Activated CD4-positive, alpha-beta T cell treated with anti-CD3 and anti-CD28 coated beads, Interleukin-2, amount 10 ng/mL, durations not matched to agents 24 days and 14 days (primary cell): ENCODE measurements around the gene SMURF1. TPM values are rescaled to one million over a fixed set of nuclear protein-coding genes. Genes with fewer than 3 reads are reported as not detected.

Experiments
- DNase-seq: peaks from one replicate; pipeline ENCODE4 v3.0.0; 2022
- H3K27ac Mint-ChIP-seq: one replicate; pipeline ENCODE4 v1.8.0; 2022; ENCODE audit warnings: mild to moderate bottlenecking, mixed read lengths
- H3K27me3 Mint-ChIP-seq: one replicate; pipeline ENCODE4 v1.8.0; 2022; ENCODE audit warnings: mixed read lengths
- H3K36me3 Mint-ChIP-seq: one replicate; pipeline ENCODE4 v1.8.0; 2022; ENCODE audit warnings: low read depth, mild to moderate bottlenecking, mixed read lengths
- H3K4me1 Mint-ChIP-seq: one replicate; pipeline ENCODE4 v1.8.0; 2021; ENCODE audit warnings: mixed read lengths
- H3K4me3 Mint-ChIP-seq: one replicate; pipeline ENCODE4 v1.8.0; 2022; ENCODE audit warnings: mild to moderate bottlenecking, moderate library complexity, mixed read lengths
- H3K9me3 Mint-ChIP-seq: one replicate; pipeline ENCODE4 v1.8.0; 2021; ENCODE audit warnings: mixed read lengths
- intact Hi-C: fragments of 100-400 bp; cut with micrococcal nuclease; formaldehyde crosslinking; loops from one replicate; pipeline ENCODE4 v1.15.1; 2023
- total RNA-seq: library from RNA; stranded (reverse); gene quantifications from 2 replicates; pipeline ENCODE4 v1.2.3, GENCODE V29; 2022

Gene SMURF1
- total RNA-seq = 12.5 and 13.1 TPM in 2 replicates

DNA sequence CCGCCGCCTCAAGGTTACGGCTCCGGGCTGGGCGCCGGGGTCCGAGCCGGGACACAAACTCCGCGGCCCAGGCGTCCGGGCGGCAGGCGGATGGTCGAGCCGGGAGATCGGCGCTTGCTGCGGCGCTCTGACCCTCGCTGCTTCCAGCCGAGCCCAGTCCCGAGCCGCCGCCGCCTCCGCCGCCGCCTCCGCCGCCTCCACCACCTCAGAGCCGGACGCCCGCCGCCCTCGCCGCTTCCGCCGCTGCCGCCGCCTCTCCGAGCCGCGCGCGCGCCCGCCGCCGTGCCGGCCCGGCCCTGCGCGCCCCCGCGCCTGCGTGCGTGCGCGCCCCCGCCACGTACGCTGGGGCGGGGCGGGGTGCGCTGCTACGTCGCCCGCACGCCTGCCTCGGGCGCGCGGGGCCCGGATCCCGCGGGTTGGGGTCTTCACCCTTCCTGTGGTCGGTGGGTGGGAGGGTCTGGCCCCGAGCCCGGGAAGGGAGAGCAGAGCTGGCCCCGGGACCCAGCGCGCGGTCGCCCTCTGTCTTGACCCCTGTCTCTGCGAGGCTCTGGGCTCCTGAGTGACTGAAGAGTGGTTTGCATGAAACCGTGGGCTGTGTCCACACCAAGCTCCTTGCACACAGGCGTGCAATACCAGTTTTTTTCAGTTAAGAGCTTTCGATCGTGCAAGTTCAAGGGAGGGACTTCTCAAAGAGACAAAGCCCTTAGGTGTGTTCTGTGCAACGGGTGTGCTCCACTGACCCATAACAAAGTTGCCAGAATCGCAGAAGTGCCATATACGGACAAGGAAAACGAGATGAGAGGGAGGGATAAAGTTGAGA, at the start of gene SMURF1:
Gene SMURF1 (minus strand): TSS at position 256 of the 820 bp plus-strand sequence. CDS start 328 bp downstream, outside the sequence.
- Mint-ChIP-seq H3K4me3 (peak within 1 kb of the TSS; percentile 98), H3K27me3 (peaks cover 4% of the 10 kb centered on the region), H3K36me3 (peaks cover 2% of the 10 kb centered on the region)

DNA sequence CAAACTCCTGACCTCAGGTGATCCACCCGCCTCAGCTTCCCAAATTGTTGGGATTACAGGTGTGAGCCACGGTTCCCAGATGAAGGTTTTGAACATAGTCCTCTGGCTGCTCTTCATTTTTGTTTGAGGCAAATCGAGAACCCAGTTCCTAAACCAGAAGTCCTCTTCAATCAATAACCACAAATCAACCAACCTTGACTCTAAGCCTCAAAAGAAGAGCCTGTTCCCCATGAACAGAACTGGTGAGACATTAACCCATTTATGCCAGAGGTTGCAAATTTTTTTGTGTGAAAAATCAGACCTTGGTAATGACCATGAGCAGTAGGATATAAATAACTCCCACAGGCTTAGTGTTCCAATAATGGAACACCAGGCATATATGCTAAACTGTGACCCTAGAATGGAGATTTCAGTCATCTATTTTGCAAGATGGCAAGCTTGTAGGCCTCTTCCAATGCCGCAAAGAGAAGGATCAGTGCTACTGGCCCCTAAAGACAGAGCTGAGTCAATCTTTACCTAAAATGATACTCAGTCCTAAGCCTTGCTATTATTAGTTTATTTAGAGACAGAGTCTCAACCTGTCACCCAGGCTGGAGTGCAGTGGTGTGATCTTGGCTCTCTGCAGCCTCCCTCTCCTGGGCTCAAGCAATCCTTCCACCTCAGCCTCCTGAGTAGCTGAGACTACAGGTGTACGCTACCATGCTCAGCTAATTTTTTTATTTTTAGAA, 48.1 kb upstream of the SMURF1 start:
- Mint-ChIP-seq H3K27ac (no peak overlapping the region), H3K36me3 (no peaks in the 10 kb centered on the region), H3K27me3 (no peaks in the 10 kb centered on the region), H3K4me1 (no peaks in the 10 kb centered on the region), H3K4me3 (no peak overlapping the region), H3K9me3 (no peaks in the 10 kb centered on the region)
- DNase-seq = no peak
- intact Hi-C loops = no loop called here

More for the DNA sequence above, at the start of gene SMURF1:
- intact Hi-C loops = loop anchor here (1.0 to 5.0 kb wide), 6 partner anchors 41 to 938 kb away; partner anchors contain the start of genes ARPC1A, TRRAP and ZNF3
- DNase-seq = peak; percentile 94
- Mint-ChIP-seq H3K4me1 (peaks cover 32% of the 10 kb centered on the region), H3K9me3 (no peaks in the 10 kb centered on the region), H3K27ac (peak within 1 kb of the TSS; percentile 88)

DNA sequence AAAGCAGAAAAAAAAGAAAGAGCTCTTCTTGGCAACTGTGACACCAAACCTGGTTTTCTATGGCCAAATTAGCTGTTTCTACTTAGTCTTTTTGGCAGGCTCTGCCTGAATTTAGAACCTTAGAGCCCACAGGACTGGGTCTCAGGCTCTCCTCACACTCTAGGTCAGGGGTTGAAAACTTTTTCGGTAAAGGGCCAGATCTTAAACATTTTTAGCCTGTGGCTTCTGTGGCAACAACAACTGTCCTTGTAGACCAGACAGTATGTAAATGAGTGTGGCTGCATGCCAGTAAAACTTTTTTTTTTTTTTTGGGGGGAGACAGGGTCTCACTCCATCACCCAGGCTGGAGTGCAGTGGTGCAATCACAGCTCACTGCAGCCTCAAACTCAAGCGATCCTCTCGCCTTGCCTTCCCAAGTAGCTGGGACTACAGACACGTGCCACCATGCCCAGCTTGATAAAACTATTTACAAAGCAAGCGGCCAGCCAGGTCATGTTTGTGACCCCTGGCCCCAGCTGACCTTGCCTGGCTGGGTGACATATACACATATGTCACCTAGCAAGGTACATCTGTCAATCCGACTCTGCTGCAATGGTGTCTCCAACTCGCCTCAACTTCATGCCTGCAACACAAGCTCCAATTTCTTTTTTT, 46.6 kb upstream of the SMURF1 start:
- H3K4me3 Mint-ChIP-seq = no peak overlapping the region
- H3K4me1 Mint-ChIP-seq = no peaks in the 10 kb centered on the region
- intact Hi-C loops = no loop called here
- H3K36me3 Mint-ChIP-seq = no peaks in the 10 kb centered on the region
- no peaks in the 10 kb centered on the region for H3K27me3 Mint-ChIP-seq
- no peak overlapping the region for H3K27ac Mint-ChIP-seq
- H3K9me3 Mint-ChIP-seq = no peaks in the 10 kb centered on the region
- no peak for DNase-seq

DNA sequence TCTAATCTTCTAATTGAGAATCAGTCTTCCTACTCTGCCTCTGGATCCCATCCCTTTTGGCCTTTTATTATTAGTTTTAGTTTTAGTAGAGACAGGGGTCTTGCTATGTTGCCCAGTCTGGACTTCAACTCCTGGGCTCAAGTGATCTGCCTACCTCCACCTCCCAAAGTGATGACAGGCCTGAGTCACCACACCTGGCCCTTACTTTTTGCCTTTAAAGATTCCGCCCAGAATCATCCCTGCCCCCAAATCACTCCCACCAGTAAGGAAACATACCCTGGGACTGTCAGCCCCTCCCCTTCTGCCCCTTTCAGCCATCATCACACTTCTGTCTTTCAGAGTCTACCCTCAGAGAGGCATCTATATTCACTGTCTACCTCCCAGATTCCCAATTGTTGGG, 45.3 kb upstream of the SMURF1 start:
- Mint-ChIP-seq H3K27ac (no peak overlapping the region), H3K4me3 (no peak overlapping the region), H3K9me3 (no peaks in the 10 kb centered on the region), H3K27me3 (no peaks in the 10 kb centered on the region), H3K4me1 (no peaks in the 10 kb centered on the region), H3K36me3 (no peaks in the 10 kb centered on the region)
- no peak for DNase-seq
- intact Hi-C loops = no loop called here

DNA sequence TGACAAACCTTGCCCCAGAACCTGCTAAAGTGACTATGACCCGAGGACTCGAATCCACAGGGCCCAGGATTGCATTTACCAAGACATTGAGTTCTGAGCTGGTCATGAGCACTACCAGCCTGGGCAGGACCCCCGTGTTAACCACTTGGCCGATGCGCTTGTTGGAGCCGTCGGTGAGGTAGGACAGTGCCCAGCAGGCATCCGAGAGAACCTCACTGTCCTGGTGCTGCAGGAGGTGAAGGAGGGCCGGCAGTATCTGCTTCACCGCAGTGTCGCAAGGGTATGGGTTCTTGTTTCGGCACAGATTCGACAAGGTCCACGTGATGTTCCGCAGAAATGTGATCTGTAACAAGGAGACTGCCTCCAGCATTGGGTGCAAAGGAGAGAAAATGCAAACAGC, 44.3 kb upstream of the SMURF1 start:
- Mint-ChIP-seq H3K9me3 (no peaks in the 10 kb centered on the region), H3K36me3 (no peaks in the 10 kb centered on the region), H3K4me1 (no peaks in the 10 kb centered on the region), H3K27ac (no peak overlapping the region), H3K4me3 (no peak overlapping the region), H3K27me3 (peaks cover 4% of the 10 kb centered on the region)
- DNase-seq = no peak
- intact Hi-C loops = no loop called here

DNA sequence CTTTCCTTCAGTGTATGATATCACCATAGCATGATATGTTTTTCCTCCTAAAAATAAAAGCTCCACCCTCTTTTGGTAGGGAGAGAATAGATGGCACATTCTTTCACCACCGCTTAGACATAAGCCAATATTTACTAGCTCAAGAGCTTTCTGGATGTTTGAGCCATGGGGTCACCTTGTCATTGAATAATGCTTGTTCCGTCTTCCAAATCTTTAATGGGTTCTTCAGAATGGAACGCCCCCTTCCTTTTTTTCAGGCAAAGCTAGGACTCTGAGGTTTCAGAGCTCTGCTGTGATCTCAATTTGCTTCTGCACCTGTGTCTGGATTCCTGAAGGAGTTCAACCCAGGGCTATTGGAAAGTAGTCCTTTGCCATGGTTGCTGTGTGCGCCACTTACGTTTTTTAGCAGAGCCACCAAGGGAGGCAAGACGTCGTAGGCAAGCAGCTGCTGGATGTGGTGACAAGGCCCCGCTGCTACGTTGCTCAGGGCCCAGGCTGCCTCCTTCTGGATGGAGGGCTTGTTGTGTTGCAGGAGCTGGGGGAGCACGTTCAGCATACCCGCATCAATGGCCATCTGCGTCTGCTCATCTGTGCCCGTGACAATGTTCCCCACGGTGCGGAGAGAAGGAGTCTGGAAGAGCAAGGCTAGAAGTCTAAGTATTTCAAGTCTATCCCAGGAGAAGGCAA, 40.8 kb upstream of the SMURF1 start:
- H3K4me1 Mint-ChIP-seq = no peaks in the 10 kb centered on the region

DNA sequence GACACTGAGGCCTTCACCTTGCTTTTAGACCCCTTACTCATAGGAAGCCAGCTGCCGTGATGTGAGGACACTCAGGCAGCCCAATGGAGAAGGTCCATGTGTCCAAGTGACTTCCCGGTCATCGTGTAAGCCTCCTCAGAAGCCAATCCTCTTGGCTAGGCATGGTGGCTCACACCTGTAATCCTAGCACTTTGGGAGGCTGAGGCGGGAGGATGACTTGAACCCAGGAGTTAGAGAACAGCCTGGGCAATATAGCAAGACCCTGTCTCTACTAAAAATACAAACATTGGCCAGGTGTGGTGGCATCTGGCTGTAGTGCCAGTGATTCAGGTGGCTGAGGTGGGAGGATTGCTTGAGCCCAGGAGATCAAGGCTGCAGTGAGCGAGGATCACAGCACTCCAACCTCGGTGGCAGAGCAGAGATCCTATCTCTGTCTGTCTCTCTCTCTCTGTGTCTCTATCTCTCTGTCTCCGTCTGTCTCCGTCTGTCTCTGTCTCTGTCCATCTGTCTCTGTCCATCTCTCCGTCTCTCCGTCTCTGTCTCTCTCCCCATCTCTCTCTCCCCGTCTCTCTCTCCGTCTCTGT, 36.3 kb upstream of the SMURF1 start:
- DNase-seq = no peak
- H3K27ac Mint-ChIP-seq = no peak overlapping the region
- H3K4me1 Mint-ChIP-seq = no peaks in the 10 kb centered on the region
- H3K4me3 Mint-ChIP-seq = no peak overlapping the region
- H3K9me3 Mint-ChIP-seq = no peaks in the 10 kb centered on the region
- peaks cover 6% of the 10 kb centered on the region for H3K27me3 Mint-ChIP-seq
- no peaks in the 10 kb centered on the region for H3K36me3 Mint-ChIP-seq
- intact Hi-C loops = no loop called here

More for the DNA sequence above, 40.8 kb upstream of the SMURF1 start:
- H3K27ac Mint-ChIP-seq = no peak overlapping the region
- no peak for DNase-seq
- no peaks in the 10 kb centered on the region for H3K36me3 Mint-ChIP-seq
- intact Hi-C loops = no loop called here
- no peak overlapping the region for H3K4me3 Mint-ChIP-seq
- H3K9me3 Mint-ChIP-seq = no peaks in the 10 kb centered on the region
- H3K27me3 Mint-ChIP-seq = peaks cover 4% of the 10 kb centered on the region

DNA sequence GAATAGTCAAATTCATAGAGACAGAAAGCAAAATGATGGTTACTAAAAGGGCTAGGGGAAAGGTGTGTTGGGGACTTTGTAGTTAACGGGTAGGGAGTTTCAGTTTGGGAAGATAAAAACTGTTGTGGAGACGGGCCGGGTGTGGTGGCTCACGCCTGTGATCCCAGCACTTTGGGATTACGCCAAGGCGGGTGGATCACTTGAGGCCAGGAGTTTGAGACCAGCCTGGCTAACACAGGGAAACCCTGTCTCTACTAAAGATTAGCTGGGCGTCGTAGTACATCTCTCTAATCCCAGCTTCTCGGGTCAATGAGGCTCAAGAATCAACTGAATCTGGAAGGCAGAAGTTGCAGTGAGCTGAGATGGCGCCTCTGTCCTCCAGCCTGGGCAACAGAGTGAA, 33.3 kb upstream of the SMURF1 start:
- DNase-seq = no peak
- Mint-ChIP-seq H3K27ac (no peak overlapping the region), H3K27me3 (peaks cover 7% of the 10 kb centered on the region), H3K4me3 (no peak overlapping the region), H3K36me3 (no peaks in the 10 kb centered on the region), H3K9me3 (no peaks in the 10 kb centered on the region), H3K4me1 (no peaks in the 10 kb centered on the region)
- intact Hi-C loops = no loop called here

DNA sequence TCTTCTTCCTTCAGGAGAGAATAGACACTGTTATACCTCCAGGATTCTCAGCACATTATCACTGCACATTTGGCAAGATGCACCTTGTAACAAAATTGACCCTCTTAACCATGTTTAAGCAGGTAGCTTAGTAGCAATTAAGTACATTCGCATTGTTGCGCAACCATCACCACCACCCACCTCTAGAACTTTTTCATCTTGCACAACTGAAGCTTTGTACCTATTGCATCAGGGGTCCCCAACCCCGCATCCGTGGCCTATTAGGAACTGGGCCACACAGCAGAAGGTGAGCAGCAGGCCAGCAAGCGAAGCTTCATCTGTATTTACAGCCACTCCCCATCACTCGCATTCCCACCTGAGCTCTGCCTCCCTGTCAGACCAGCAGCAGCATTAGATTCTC, 29.9 kb upstream of the SMURF1 start:
- no peak overlapping the region for H3K4me3 Mint-ChIP-seq
- H3K27ac Mint-ChIP-seq = no peak overlapping the region
- DNase-seq = no peak
- no peaks in the 10 kb centered on the region for H3K36me3 Mint-ChIP-seq
- intact Hi-C loops = no loop called here
- no peaks in the 10 kb centered on the region for H3K9me3 Mint-ChIP-seq
- H3K27me3 Mint-ChIP-seq = peaks cover 11% of the 10 kb centered on the region
- no peaks in the 10 kb centered on the region for H3K4me1 Mint-ChIP-seq

DNA sequence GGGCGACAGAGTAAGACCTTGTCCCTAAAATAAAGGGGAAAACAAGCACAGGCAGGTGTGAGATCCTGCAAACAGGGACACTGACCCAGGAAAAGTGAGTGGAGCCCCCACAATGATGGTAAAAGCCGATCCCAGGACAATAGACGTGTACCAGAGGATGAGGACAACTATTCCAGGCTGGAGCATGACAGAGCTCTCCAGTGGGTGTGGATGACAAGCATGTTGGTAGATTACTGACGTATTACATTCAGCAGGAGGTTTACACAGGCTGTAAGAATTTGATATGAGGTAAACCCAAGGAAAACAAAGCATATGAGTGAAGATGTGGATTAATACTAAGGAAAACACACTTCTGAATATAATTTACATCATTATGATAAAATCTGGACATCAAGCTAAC, 27.8 kb upstream of the SMURF1 start:
- intact Hi-C loops = no loop called here

DNA sequence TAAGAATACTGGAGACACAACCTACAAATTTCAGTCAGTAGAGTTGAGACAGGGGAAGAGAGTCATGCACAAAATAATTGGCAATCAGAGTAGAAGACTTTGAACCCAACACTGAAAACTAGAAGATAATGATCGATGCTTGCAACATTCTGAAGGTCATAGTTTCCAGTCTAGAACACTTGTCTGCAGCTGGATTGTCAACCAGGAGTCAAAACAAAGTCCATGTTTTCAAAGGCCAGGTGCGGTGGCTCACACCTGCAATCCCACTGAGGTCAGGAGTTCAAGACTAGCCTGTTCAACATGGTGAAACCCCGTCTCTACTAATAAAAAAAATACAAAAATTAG, 26.8 kb upstream of the SMURF1 start:
- Mint-ChIP-seq H3K27me3 (peaks cover 9% of the 10 kb centered on the region), H3K4me1 (no peaks in the 10 kb centered on the region), H3K36me3 (no peaks in the 10 kb centered on the region), H3K4me3 (no peak overlapping the region), H3K27ac (no peak overlapping the region), H3K9me3 (no peaks in the 10 kb centered on the region)
- intact Hi-C loops = no loop called here
- DNase-seq = no peak

More for the DNA sequence above, 27.8 kb upstream of the SMURF1 start:
- peaks cover 9% of the 10 kb centered on the region for H3K27me3 Mint-ChIP-seq
- H3K36me3 Mint-ChIP-seq = no peaks in the 10 kb centered on the region
- no peak overlapping the region for H3K27ac Mint-ChIP-seq
- no peak for DNase-seq
- no peaks in the 10 kb centered on the region for H3K4me1 Mint-ChIP-seq
- H3K4me3 Mint-ChIP-seq = no peak overlapping the region
- no peaks in the 10 kb centered on the region for H3K9me3 Mint-ChIP-seq

DNA sequence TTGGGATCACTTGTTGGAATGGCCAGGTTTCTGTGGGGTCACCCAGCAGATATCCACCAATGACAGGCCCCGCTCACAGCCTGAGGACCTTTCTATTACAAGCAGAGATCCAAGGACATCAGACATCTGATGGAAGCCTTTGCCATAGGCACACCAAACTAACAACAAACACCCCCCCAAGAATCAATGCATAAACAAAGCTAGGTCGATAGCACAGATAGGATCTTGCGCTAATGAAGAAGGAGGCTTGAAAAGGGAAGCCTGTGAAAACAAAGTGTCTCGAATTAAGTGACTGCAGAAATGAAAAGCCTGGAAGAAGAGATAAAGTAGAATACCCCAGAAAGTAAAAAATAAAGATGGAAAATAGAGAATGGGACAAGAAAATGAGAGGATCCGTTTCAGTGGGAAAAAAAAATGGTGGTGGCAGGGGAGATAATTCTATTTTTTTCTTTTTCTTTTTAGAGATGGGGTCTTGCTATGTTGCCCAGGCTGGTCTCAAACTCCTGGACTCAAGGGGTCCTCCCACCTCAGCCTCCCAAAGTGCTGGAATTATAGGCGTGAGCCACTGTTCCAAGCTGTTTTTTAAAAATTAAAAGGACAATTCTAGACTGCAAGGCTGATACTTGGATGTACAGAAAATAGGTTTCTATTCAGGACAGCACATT, 26.3 kb upstream of the SMURF1 start:
- no peak for DNase-seq
- Mint-ChIP-seq H3K9me3 (no peaks in the 10 kb centered on the region), H3K36me3 (no peaks in the 10 kb centered on the region), H3K4me1 (no peaks in the 10 kb centered on the region), H3K27ac (no peak overlapping the region), H3K4me3 (no peak overlapping the region), H3K27me3 (peaks cover 9% of the 10 kb centered on the region)
- intact Hi-C loops = no loop called here

DNA sequence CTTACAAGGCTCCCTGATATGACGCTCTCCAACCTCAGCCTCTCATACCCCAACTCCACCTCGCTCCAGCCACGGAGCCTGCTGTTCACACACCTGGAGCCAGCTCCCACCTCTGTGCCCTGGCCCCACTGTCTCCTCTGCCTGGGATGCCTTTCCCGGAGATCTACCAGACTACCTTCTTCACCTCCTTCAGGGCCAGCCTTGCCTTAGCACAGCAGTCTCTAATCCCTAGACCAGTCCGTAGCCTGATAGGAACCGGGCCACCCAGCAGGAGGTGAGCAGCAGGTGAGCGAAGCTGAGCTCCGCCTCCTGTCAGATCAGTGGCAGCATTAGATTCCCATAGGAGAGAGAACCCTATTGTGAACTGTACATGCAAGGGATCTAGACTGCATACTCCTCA, 23.2 kb upstream of the SMURF1 start:
- Mint-ChIP-seq H3K4me1 (peaks cover 1% of the 10 kb centered on the region), H3K9me3 (no peaks in the 10 kb centered on the region)
- intact Hi-C loops = no loop called here

More for the DNA sequence above, 23.2 kb upstream of the SMURF1 start:
- no peak overlapping the region for H3K4me3 Mint-ChIP-seq
- no peaks in the 10 kb centered on the region for H3K36me3 Mint-ChIP-seq
- H3K27me3 Mint-ChIP-seq = peaks cover 4% of the 10 kb centered on the region
- no peak overlapping the region for H3K27ac Mint-ChIP-seq
- DNase-seq = no peak
